ENCODE measurements around the gene DNAJC7. TPM values are rescaled to one million over a fixed set of nuclear protein-coding genes. Genes with fewer than 3 reads are reported as not detected.

DNAJC7 gene
- total RNA-seq, 1 experiment from 2014 or later = 147 TPM

DNA sequence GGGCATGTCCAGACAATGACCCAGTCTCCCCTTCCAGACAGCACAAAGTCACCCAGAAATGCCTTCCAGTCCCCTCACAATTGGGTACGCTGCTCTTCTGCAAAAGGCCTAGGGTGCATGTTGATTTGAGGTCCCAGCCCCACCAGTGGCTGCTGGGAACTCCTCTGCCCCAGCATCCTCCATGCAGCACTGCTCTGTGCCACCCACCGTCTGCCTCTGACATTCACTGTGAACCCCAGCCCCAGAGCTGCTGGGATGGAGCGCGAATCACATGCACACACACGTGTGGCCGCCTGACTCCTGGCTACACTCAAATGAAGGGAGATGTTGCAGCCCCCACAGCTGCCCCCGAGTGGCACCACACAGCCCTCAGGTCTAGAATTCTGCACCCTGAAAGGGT, 34.4 kb upstream of the DNAJC7 start:
- ChIA-PET POLR2A (no interaction called here), CTCF (interaction anchor here (0.9 kb wide), 1 partner anchor 11 kb away, joined by 3 read pairs; no protein-coding TSS in a partner anchor)
- no TSS peak for BruUV-seq (replicated peaks)
- no peak overlapping the region for H3K27ac Mint-ChIP-seq (ENCODE audit: unreplicated experiment)
- no peaks in the 10 kb centered on the region for H3K36me3 Mint-ChIP-seq (ENCODE audit: insufficient read depth, unreplicated experiment)
- peak overlapping the region; percentile 92 for H3K4me3 Mint-ChIP-seq (ENCODE audit: unreplicated experiment)
- TF ChIP-seq, protein P1, sequence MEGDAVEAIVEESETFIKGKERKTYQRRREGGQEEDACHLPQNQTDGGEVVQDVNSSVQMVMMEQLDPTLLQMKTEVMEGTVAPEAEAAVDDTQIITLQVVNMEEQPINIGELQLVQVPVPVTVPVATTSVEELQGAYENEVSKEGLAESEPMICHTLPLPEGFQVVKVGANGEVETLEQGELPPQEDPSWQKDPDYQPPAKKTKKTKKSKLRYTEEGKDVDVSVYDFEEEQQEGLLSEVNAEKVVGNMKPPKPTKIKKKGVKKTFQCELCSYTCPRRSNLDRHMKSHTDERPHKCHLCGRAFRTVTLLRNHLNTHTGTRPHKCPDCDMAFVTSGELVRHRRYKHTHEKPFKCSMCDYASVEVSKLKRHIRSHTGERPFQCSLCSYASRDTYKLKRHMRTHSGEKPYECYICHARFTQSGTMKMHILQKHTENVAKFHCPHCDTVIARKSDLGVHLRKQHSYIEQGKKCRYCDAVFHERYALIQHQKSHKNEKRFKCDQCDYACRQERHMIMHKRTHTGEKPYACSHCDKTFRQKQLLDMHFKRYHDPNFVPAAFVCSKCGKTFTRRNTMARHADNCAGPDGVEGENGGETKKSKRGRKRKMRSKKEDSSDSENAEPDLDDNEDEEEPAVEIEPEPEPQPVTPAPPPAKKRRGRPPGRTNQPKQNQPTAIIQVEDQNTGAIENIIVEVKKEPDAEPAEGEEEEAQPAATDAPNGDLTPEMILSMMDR (IDR thresholded peaks at IDR 0.05; ENCODE audit: insufficient read depth in 1 of 2, low read depth in 1 of 2, low read length in 1 of 2, severe bottlenecking in 1 of 2, unreplicated experiment in 1 of 2) = no peak
- H3K36me3 ChIP-seq (ENCODE audit: control insufficient read depth, insufficient read depth, low read length) = no peaks in the 10 kb centered on the region
- peaks cover 26% of the 10 kb centered on the region for H3K4me1 Mint-ChIP-seq (ENCODE audit: low read depth, unreplicated experiment)
- H3K4me1 ChIP-seq = peaks cover 16% of the 10 kb centered on the region
- H3K27me3 ChIP-seq (replicated peaks; ENCODE audit: control insufficient read depth, insufficient read depth, low read length) = no peaks in the 10 kb centered on the region
- no peak overlapping the region for H3K4me3 ChIP-seq (ENCODE audit: low read depth, low read length)
- intact Hi-C loops (cut with micrococcal nuclease; ENCODE audit: unreplicated experiment) = no loop called here
- DNase-seq = no peak
- H3K9me3 ChIP-seq = no peaks in the 10 kb centered on the region
- no peaks in the 10 kb centered on the region for H3K27me3 Mint-ChIP-seq (ENCODE audit: insufficient read depth, unreplicated experiment)
- no peaks in the 10 kb centered on the region for H3K9me3 Mint-ChIP-seq (ENCODE audit: unreplicated experiment)

DNA sequence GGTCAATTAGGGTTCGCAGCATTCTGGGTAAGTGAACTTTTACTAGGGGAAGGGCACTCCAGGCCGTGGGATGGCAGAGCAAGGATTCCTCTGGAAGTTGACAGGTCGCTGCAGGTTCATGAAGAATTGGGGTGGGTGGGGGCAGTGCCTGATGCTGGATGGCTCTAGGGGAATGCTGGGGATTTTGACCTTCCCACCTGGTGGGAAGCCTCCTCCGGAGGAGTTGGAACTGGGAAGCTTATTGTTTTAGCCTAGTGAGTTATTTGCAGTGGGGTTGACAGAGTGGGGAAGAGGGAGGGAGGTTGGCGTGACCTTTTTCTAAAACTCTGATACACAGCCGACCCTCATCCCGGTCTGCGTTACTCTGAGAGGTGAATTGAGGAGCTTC, 33.8 kb upstream of the DNAJC7 start:
- intact Hi-C loops (cut with micrococcal nuclease; ENCODE audit: unreplicated experiment) = no loop called here
- Mint-ChIP-seq H3K9me3 (ENCODE audit: unreplicated experiment) (no peaks in the 10 kb centered on the region), H3K27me3 (ENCODE audit: insufficient read depth, unreplicated experiment) (no peaks in the 10 kb centered on the region), H3K4me3 (ENCODE audit: unreplicated experiment) (peak overlapping the region; percentile 92), H3K4me1 (ENCODE audit: low read depth, unreplicated experiment) (peaks cover 26% of the 10 kb centered on the region), H3K27ac (ENCODE audit: unreplicated experiment) (peak overlapping the region; percentile 63), H3K36me3 (ENCODE audit: insufficient read depth, unreplicated experiment) (no peaks in the 10 kb centered on the region)
- TF ChIP-seq, protein P1 (IDR thresholded peaks at IDR 0.05; ENCODE audit: insufficient read depth in 1 of 2, low read depth in 1 of 2, low read length in 1 of 2, severe bottlenecking in 1 of 2, unreplicated experiment in 1 of 2) = no peak
- ChIA-PET CTCF (interaction anchor here (0.6 to 0.9 kb wide), 3 partner anchors 10 to 336 kb away, joined by 3 read pairs; no protein-coding TSS in a partner anchor), POLR2A (interaction anchor here (0.7 kb wide), 1 partner anchor 29 kb away, joined by 3 read pairs; no protein-coding TSS in a partner anchor)
- no peaks in the 10 kb centered on the region for H3K27me3 ChIP-seq (replicated peaks; ENCODE audit: control insufficient read depth, insufficient read depth, low read length)
- no peak for DNase-seq
- TSS peak; percentile 63 for BruUV-seq (replicated peaks)
- peak overlapping the region; percentile 65 for H3K4me3 ChIP-seq (ENCODE audit: low read depth, low read length)
- no peaks in the 10 kb centered on the region for H3K36me3 ChIP-seq (ENCODE audit: control insufficient read depth, insufficient read depth, low read length)
- H3K9me3 ChIP-seq = no peaks in the 10 kb centered on the region
- peaks cover 16% of the 10 kb centered on the region for H3K4me1 ChIP-seq

DNA sequence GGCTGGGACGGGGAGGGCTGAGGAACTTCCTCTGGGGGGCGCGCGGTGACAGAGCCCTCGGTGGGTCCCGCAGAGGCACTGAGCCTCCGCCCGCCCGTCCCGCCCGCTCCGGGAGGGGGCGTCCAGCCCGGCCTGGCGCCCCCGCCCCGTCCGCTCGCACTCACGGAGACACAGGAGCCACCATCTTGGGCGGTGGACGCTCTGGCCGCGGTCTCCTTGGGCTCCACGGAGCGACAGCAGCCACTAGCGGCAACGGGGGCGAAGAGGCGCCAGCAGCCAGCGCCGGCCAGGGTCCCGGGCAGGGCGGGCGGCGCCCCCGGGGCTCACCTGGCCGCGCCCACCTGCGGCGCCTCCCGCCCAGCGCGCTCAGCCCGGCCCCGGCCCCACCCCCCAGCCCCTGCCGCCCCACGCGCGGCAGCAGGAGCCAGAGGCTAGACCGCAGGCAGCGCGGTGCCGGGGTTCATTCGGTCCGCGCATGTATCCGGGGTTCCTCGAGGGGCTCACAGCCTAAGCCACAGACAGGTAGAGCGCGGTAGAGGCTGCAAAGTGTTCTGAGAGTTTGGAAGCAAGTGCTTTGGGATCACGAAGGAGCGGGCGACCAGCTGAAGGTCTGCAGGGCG, 33.3 kb upstream of the DNAJC7 start, which contains the start of gene C17orf113:
TSS of gene C17orf113 (minus strand) at position 209 of the 620 bp plus-strand sequence. CDS start 7,225 bp downstream, outside the sequence.
- BruUV-seq (replicated peaks) = no TSS peak
- CTCF ChIA-PET = interaction anchor here (0.6 to 0.8 kb wide), 3 partner anchors 87 to 337 kb away, joined by 3 to 5 read pairs (median 3); no protein-coding TSS in a partner anchor
- Histone ChIP-seq H3K4me1 (peaks cover 16% of the 10 kb centered on the region), H3K36me3 (ENCODE audit: control insufficient read depth, insufficient read depth, low read length) (no peaks in the 10 kb centered on the region), H3K9me3 (no peaks in the 10 kb centered on the region), H3K27me3 (replicated peaks; ENCODE audit: control insufficient read depth, insufficient read depth, low read length) (no peaks in the 10 kb centered on the region), H3K4me3 (ENCODE audit: low read depth, low read length) (peak within 1 kb of the TSS; percentile 65)
- no peaks in the 10 kb centered on the region for H3K27me3 Mint-ChIP-seq (ENCODE audit: insufficient read depth, unreplicated experiment)
- H3K36me3 Mint-ChIP-seq (ENCODE audit: insufficient read depth, unreplicated experiment) = no peaks in the 10 kb centered on the region
- H3K4me1 Mint-ChIP-seq (ENCODE audit: low read depth, unreplicated experiment) = peaks cover 26% of the 10 kb centered on the region
- intact Hi-C loops (cut with micrococcal nuclease; ENCODE audit: unreplicated experiment) = loop anchor here (1.0 kb wide), 1 partner anchor 25 kb away; no protein-coding TSS in a partner anchor
- DNase-seq = peak; percentile 83 to 89
- POLR2A ChIA-PET = interaction anchor here (0.7 kb wide), 1 partner anchor 29 kb away, joined by 3 read pairs; no protein-coding TSS in a partner anchor
- TF ChIP-seq, protein P1 (IDR thresholded peaks at IDR 0.05; ENCODE audit: insufficient read depth in 1 of 2, low read depth in 1 of 2, low read length in 1 of 2, severe bottlenecking in 1 of 2, unreplicated experiment in 1 of 2) = peak; percentile 58 to 63
- peak within 1 kb of the TSS; percentile 63 for H3K27ac Mint-ChIP-seq (ENCODE audit: unreplicated experiment)
- peak within 1 kb of the TSS; percentile 92 for H3K4me3 Mint-ChIP-seq (ENCODE audit: unreplicated experiment)
- H3K9me3 Mint-ChIP-seq (ENCODE audit: unreplicated experiment) = no peaks in the 10 kb centered on the region

Measured in Caco-2 (cell line).